ENCODE data around the gene ABCB9. TPM values are rescaled to one million over a fixed set of nuclear protein-coding genes. Genes with fewer than 3 reads are reported as not detected.

Gene ABCB9
- total RNA-seq, 4 donors from 2014 or later, result 1.7 to 6.2 (median 4.2) TPM

DNA sequence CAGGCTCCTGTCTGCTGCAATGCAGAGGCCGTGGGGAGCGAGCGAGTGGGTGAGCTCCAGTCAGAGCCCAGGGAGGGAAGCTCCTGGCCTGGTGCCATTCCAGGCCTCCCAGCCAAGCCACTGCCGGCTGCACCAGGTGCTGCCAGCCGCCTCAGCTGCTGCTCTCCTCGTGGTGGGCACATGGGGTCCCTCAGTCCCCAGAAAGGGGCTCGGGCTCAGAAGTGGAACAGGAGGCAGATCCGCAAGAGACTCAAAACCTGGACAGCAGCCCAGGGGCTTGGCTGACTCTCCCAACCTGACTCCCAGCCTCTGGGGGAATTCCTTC, 2.4 kb downstream of the ABCB9 start:
- WGBS, result 19% methylated on average over 7 of the region's 8 CpGs
- Histone ChIP-seq H3K27me3 (no peaks in the 10 kb centered on the region), H3K9me3 (no peaks in the 10 kb centered on the region), H3K27ac (replicated peaks in 1 of 4) (no peak overlapping the region), H3K4me1 (peaks cover 29 to 48% (median 43%) of the 10 kb centered on the region in 4 donors), H3K36me3 (peaks cover 6 to 16% (median 12%) of the 10 kb centered on the region in 4 donors), H3K4me3 (no peak overlapping the region)
- DNase-seq (ENCODE audit: extremely low spot score), result no peak
- TF ChIP-seq POLR2A (IDR thresholded peaks at IDR 0.05; ENCODE audit: low read depth), result no peak
- TF ChIP-seq, protein P1, sequence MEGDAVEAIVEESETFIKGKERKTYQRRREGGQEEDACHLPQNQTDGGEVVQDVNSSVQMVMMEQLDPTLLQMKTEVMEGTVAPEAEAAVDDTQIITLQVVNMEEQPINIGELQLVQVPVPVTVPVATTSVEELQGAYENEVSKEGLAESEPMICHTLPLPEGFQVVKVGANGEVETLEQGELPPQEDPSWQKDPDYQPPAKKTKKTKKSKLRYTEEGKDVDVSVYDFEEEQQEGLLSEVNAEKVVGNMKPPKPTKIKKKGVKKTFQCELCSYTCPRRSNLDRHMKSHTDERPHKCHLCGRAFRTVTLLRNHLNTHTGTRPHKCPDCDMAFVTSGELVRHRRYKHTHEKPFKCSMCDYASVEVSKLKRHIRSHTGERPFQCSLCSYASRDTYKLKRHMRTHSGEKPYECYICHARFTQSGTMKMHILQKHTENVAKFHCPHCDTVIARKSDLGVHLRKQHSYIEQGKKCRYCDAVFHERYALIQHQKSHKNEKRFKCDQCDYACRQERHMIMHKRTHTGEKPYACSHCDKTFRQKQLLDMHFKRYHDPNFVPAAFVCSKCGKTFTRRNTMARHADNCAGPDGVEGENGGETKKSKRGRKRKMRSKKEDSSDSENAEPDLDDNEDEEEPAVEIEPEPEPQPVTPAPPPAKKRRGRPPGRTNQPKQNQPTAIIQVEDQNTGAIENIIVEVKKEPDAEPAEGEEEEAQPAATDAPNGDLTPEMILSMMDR (IDR thresholded peaks at IDR 0.05), result no peak
- TF ChIP-seq POLR2AphosphoS5 (IDR thresholded peaks at IDR 0.05), result no peak
- TF ChIP-seq EP300 (IDR thresholded peaks at IDR 0.05), result no peak
- intact Hi-C loops (cut with DNase I), result no loop called here

DNA sequence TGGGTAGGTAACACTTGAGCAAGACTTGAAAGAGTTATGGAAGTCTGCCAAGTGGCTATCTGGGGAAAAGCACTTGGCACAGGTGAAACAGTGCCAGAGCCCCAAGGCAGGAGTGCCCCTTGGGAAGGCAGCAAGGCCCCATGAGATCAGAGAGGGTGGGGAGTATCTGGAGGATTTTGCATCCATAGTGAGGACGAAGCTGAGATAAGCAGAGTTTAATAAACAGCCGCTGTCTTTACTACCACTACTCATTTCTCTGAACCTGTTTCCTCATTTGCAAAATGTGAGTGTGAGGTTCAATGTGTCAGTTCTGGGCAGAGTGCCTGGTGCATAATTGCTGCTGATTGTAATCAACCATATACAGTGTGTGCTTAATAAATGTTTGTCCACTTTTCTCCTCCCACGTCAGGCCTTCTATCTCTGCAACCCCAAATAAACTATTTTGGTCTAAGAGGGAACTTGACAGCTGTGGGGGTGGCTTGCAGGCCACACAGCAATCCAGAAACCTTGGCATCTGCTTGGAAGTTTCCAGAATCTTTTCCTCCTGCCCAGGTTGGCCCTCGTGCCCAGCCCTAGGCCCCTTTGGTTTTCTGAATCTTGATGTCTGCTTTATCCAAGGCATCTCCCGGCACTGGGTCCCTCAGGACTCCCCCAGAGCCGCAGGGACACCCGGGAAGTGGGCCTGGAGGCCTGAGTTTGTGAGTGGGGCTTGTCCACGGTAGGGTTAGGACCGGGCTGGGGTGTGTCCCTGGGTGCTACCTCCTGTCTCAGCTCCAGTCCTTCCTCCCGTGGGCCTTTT, 4.5 kb downstream of the ABCB9 start:
- WGBS, result 74% methylated on average over 5 of the region's 10 CpGs
- no peak overlapping the region for H3K27ac ChIP-seq (replicated peaks in 1 of 4)
- H3K4me3 ChIP-seq, result no peak overlapping the region
- H3K4me1 ChIP-seq, result peaks cover 29 to 46% (median 42%) of the 10 kb centered on the region in 4 donors
- H3K27me3 ChIP-seq, result no peaks in the 10 kb centered on the region
- H3K9me3 ChIP-seq, result no peaks in the 10 kb centered on the region
- DNase-seq (ENCODE audit: extremely low spot score), result no peak
- intact Hi-C loops (cut with DNase I), result no loop called here
- peaks cover 6 to 29% (median 15%) of the 10 kb centered on the region in 4 donors for H3K36me3 ChIP-seq
- TF ChIP-seq, protein P1 (IDR thresholded peaks at IDR 0.05), result no peak
- TF ChIP-seq POLR2AphosphoS5 (IDR thresholded peaks at IDR 0.05), result no peak

DNA sequence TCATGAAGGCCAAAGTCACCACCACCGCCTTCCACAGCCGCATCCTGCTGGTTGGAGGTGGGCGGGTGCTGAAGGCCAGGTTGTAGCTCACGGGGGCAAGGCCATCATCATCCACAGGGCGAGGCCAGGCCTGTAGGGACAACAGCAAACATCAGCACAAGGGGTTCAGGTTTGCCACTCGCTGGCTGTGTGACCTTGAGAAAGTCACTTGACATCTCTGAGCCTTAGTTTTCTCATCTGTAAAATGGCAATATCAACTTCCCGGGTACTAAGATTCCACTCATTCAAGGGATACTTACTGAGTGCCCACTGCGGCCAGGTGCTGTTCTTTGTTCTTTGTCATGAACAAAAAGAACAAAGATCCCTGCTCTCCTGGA, 6.1 kb downstream of the ABCB9 start:
- TF ChIP-seq POLR2AphosphoS5 (IDR thresholded peaks at IDR 0.05) (no peak), POLR2A (IDR thresholded peaks at IDR 0.05; ENCODE audit: low read depth) (no peak), EP300 (IDR thresholded peaks at IDR 0.05) (no peak)
- TF ChIP-seq, protein P1 (IDR thresholded peaks at IDR 0.05), result no peak
- no peak overlapping the region for H3K4me3 ChIP-seq
- no peaks in the 10 kb centered on the region for H3K9me3 ChIP-seq
- no peaks in the 10 kb centered on the region for H3K27me3 ChIP-seq
- H3K36me3 ChIP-seq, result peaks cover 6 to 30% (median 15%) of the 10 kb centered on the region in 4 donors
- intact Hi-C loops (cut with DNase I), result no loop called here
- H3K4me1 ChIP-seq, result peaks cover 20 to 30% (median 27%) of the 10 kb centered on the region in 4 donors
- no peak overlapping the region for H3K27ac ChIP-seq (replicated peaks in 1 of 4)
- WGBS, result 91% methylated on average over 4 of the region's 8 CpGs
- DNase-seq (ENCODE audit: extremely low spot score), result no peak

DNA sequence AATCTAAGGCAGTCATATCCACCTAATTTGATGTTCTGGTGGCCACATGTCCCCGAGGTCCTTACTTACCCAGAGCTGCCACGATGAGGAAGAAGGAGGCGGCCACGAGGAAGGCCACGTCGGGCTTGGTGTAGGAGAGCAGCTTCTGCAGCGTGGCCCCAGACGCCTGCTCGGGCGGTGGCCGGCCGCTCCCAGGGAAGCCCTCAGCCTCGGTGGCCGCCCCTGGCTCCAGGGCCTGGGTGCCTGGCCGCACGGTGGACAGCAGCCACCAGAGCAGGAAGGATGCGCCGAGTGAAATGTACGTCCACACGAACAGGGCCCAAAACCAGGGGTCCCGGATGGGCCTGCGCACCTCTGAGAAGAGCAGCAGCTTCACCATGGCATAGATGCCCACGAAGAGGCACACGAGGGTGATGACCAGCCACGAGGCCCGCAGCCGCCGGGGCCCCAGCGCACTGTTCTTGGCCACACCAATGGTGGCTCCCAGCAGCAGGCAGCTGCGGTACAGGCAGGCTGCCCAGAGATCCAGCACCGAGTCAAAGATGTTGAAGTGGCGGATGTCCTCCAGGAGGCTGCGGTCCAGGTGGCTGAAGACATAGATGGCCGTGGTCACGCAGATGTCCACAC, 6.6 kb downstream of the ABCB9 start:
- TF ChIP-seq EP300 (IDR thresholded peaks at IDR 0.05), result no peak
- TF ChIP-seq, protein P1 (IDR thresholded peaks at IDR 0.05), result no peak
- TF ChIP-seq POLR2AphosphoS5 (IDR thresholded peaks at IDR 0.05), result no peak
- TF ChIP-seq POLR2A (IDR thresholded peaks at IDR 0.05; ENCODE audit: low read depth), result no peak
- Histone ChIP-seq H3K4me3 (no peak overlapping the region), H3K9me3 (no peaks in the 10 kb centered on the region), H3K27ac (replicated peaks in 1 of 4) (no peak overlapping the region), H3K4me1 (peaks cover 17 to 25% (median 22%) of the 10 kb centered on the region in 4 donors), H3K27me3 (no peaks in the 10 kb centered on the region), H3K36me3 (peaks cover 6 to 30% (median 15%) of the 10 kb centered on the region in 4 donors)
- no peak for DNase-seq (ENCODE audit: extremely low spot score)
- WGBS, result 92% methylated on average over 19 of the region's 35 CpGs
- intact Hi-C loops (cut with DNase I), result no loop called here

Data from esophagus muscularis mucosa (tissue), 4 donors.